CD4-positive, alpha-beta T cell (primary cell): ENCODE data around the gene SLC12A1. TPM values are rescaled to one million over a fixed set of nuclear protein-coding genes. Genes with fewer than 3 reads are reported as not detected.

Experiments
- ATAC-seq: fragments of 200-7000 bp; cut with Tn5 transposase; one replicate; pipeline ENCODE4 v1.10.0; 2022; ENCODE audit warnings: mild to moderate bottlenecking; ENCODE audit not compliant: poor library complexity
- CTCF ChIA-PET: fragments of 350-600 bp; sonication (Branson Sonifier 250); formaldehyde crosslinking; loops from one replicate; lab custom pipeline; 2021; ENCODE audit warnings: antibody characterized with exemption, inconsistent platforms; lab: Charles Lee
- POLR2A ChIA-PET: fragments of 350-600 bp; sonication (Branson Sonifier 250); formaldehyde crosslinking; loops from one replicate; lab custom pipeline; 2021; ENCODE audit warnings: antibody characterized with exemption, inconsistent platforms; lab: Charles Lee
- DNase-seq, 14 experiments: peaks; one replicate each; pipeline ENCODE4 v3.0.0-alpha.2; 2013 to 2020; ENCODE audit warnings: mixed read lengths in 2 of 14
- H3K27ac ChIP-seq, 2 donors: one replicate each; pipeline versions ENCODE4 v1.5.1 to v1.7.0; 2013; ENCODE audit warnings: low read length in 2 of 2, low read depth in 1 of 2, mild to moderate bottlenecking in 1 of 2
- H3K27me3 ChIP-seq, 2 experiments: 1 replicate in 1 of 2; 2 replicates in 1 of 2; pipeline versions ENCODE4 v1.6.1 to v1.7.0; 2013; ENCODE audit warnings: low read length in 2 of 2, control low read depth in 1 of 2, mild to moderate bottlenecking in 1 of 2, moderate library complexity in 1 of 2; ENCODE audit not compliant: insufficient read depth in 2 of 2, control insufficient read depth in 1 of 2
- H3K36me3 ChIP-seq: one replicate; pipeline ENCODE4 v1.6.1; 2013; ENCODE audit warnings: low read length, control low read depth; ENCODE audit not compliant: insufficient read depth
- H3K4me1 ChIP-seq: one replicate; pipeline ENCODE4 v1.6.1; 2013; ENCODE audit warnings: low read length, control low read depth; ENCODE audit not compliant: insufficient read depth
- H3K4me3 ChIP-seq: one replicate; pipeline ENCODE4 v1.5.1; 2013; ENCODE audit warnings: mild to moderate bottlenecking, low read length, moderate library complexity
- H3K9me3 ChIP-seq, 2 experiments: 1 replicate in 1 of 2; 2 replicates in 1 of 2; pipeline versions ENCODE4 v1.6.1 to v1.7.0; 2013; ENCODE audit warnings: low read length in 2 of 2, mild to moderate bottlenecking in 2 of 2, control low read depth in 1 of 2, moderate library complexity in 1 of 2; ENCODE audit not compliant: control insufficient read depth in 1 of 2, insufficient read depth in 1 of 2
- H3K27ac Mint-ChIP-seq: one replicate; pipeline ENCODE4 v1.8.0; 2020; ENCODE audit warnings: mixed read lengths
- H3K27me3 Mint-ChIP-seq: one replicate; pipeline ENCODE4 v1.8.0; 2021; ENCODE audit warnings: mixed read lengths
- H3K36me3 Mint-ChIP-seq: one replicate; pipeline ENCODE4 v1.8.0; 2021; ENCODE audit warnings: low read depth, mixed read lengths
- H3K4me1 Mint-ChIP-seq: one replicate; pipeline ENCODE4 v1.8.0; 2021; ENCODE audit warnings: low read depth, mixed read lengths
- H3K4me3 Mint-ChIP-seq: one replicate; pipeline ENCODE4 v1.8.0; 2020; ENCODE audit warnings: mild to moderate bottlenecking, mixed read lengths
- H3K9me3 Mint-ChIP-seq: one replicate; pipeline ENCODE4 v1.8.0; 2020; ENCODE audit warnings: mixed read lengths
- CTCF ChIP-seq: fragments of 200-600 bp; IDR thresholded peaks from one replicate; pipeline ENCODE4 v1.8.0; 2022; ENCODE audit warnings: antibody characterized with exemption, mild to moderate bottlenecking
- intact Hi-C, 2 experiments: fragments of 100-400 bp; cut with DNase I in 1 of 2; cut with micrococcal nuclease in 1 of 2; formaldehyde crosslinking; loops; one replicate each; pipeline versions ENCODE4 v1.15.1 to v1.9.0; 2023 to 2025; cut with DNase I, micrococcal nuclease
- total RNA-seq, 174 experiments: library from RNA in 2 of 174; stranded (reverse) in 2 of 174; gene quantifications; one replicate each; pipeline ENCODE4 v1.2.3 and lab custom pipeline; 2021 to 2026

SLC12A1 gene
- total RNA-seq, 2 experiments from 2014 or later, result not detected

- H3K4me1 ChIP-seq, result no peaks in the 10 kb centered on the region
- POLR2A ChIA-PET, result no interaction called here
- ATAC-seq, result no peak
- H3K4me3 Mint-ChIP-seq, result no peak overlapping the region
- no peaks in the 10 kb centered on the region for H3K9me3 Mint-ChIP-seq
- H3K4me3 ChIP-seq, result no peak overlapping the region
- H3K27ac Mint-ChIP-seq, result no peak overlapping the region
- no peaks in the 10 kb centered on the region for H3K36me3 Mint-ChIP-seq
- H3K36me3 ChIP-seq, result no peaks in the 10 kb centered on the region
- intact Hi-C loops, result no loop called here
- no peak for TF ChIP-seq CTCF
- DNase-seq, result no peak
- H3K27me3 Mint-ChIP-seq, result peaks cover 30% of the 10 kb centered on the region
- H3K4me1 Mint-ChIP-seq, result no peaks in the 10 kb centered on the region
- CTCF ChIA-PET, result no interaction called here
- H3K27me3 ChIP-seq, result no peaks in the 10 kb centered on the region
- H3K9me3 ChIP-seq, result no peaks in the 10 kb centered on the region
- H3K27ac ChIP-seq, result no peak overlapping the region
These were observed 38.8 kb downstream of the SLC12A1 start for GRCh38 chr15:48244921-48245320.

GRCh38 chr15:48248414-48248813 is 42.3 kb downstream of the SLC12A1 start:
- Histone ChIP-seq H3K4me1 (no peaks in the 10 kb centered on the region), H3K9me3 (no peaks in the 10 kb centered on the region), H3K4me3 (no peak overlapping the region), H3K27me3 (no peaks in the 10 kb centered on the region), H3K36me3 (no peaks in the 10 kb centered on the region), H3K27ac (no peak overlapping the region)
- CTCF ChIA-PET, result no interaction called here
- no peak for TF ChIP-seq CTCF
- H3K4me3 Mint-ChIP-seq, result no peak overlapping the region
- H3K27ac Mint-ChIP-seq, result no peak overlapping the region
- no peak for ATAC-seq
- no peaks in the 10 kb centered on the region for H3K36me3 Mint-ChIP-seq
- DNase-seq, result no peak
- POLR2A ChIA-PET, result no interaction called here
- no peaks in the 10 kb centered on the region for H3K4me1 Mint-ChIP-seq
- intact Hi-C loops, result no loop called here
- peaks cover 57% of the 10 kb centered on the region for H3K27me3 Mint-ChIP-seq
- no peaks in the 10 kb centered on the region for H3K9me3 Mint-ChIP-seq

GRCh38 chr15:48250640-48251076 is 44.6 kb downstream of the SLC12A1 start:
- Histone ChIP-seq H3K9me3 (no peaks in the 10 kb centered on the region), H3K4me1 (no peaks in the 10 kb centered on the region), H3K27ac (no peak overlapping the region), H3K4me3 (no peak overlapping the region), H3K36me3 (no peaks in the 10 kb centered on the region), H3K27me3 (no peaks in the 10 kb centered on the region)
- H3K9me3 Mint-ChIP-seq, result no peaks in the 10 kb centered on the region
- H3K27me3 Mint-ChIP-seq, result peaks cover 46% of the 10 kb centered on the region
- DNase-seq, result peak in 5 of 14 experiments; percentile 2 to 39 (median 19)
- CTCF ChIA-PET, result no interaction called here
- H3K4me3 Mint-ChIP-seq, result no peak overlapping the region
- H3K4me1 Mint-ChIP-seq, result no peaks in the 10 kb centered on the region
- no peaks in the 10 kb centered on the region for H3K36me3 Mint-ChIP-seq
- POLR2A ChIA-PET, result no interaction called here
- no peak overlapping the region for H3K27ac Mint-ChIP-seq
- no peak for TF ChIP-seq CTCF
- ATAC-seq, result no peak
- intact Hi-C loops, result no loop called here
